Stimulated activated naive CD4-positive, alpha-beta T cell treated with Interleukin-2 at 50 U/mL for 16 hours (primary cell): Measurements from ENCODE around the gene LRRC42.
"Not testable (repeated sequence)": the region's sequence is repeated elsewhere in the genome, so short reads cannot be mapped to it uniquely, and the experiment has no call there.

Experiments
- DNase-seq: peaks from one replicate; lab custom pipeline; 2025; lab: John Stamatoyannopoulos, UW

Gene LRRC42

GRCh38 chr1:53967409-53968124 is 21.4 kb downstream of the LRRC42 start:
- no peak for DNase-seq

- DNase-seq: no peak
These were observed 22.0 kb downstream of the LRRC42 start for GRCh38 chr1:53968125-53968513.

DNA sequence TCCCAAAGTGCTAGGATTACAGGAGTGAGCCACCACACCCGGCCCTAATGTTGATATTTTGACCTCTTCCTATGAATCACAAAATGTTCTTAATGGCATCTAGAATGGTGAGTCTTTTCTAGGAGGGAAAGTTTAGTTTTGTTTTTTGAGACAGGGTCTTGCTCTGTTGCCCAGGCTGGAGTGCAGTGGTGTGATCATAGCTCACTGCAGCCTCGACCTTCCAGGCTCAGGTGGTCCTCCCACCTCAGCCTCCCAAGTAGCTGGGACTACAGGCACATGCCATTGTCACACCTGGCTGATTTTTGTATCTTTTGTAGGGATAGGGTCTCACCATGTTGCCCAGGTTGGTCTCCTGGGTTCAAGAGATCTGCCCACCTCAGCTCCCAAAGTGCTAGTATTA is 23.2 kb downstream of the LRRC42 start:
- DNase-seq: not testable (repeated sequence)

GRCh38 chr1:53971718-53972117 is 25.6 kb downstream of the LRRC42 start:
- DNase-seq: no peak

GRCh38 chr1:53975861-53976260 is 29.7 kb downstream of the LRRC42 start:
- DNase-seq: no peak

DNA sequence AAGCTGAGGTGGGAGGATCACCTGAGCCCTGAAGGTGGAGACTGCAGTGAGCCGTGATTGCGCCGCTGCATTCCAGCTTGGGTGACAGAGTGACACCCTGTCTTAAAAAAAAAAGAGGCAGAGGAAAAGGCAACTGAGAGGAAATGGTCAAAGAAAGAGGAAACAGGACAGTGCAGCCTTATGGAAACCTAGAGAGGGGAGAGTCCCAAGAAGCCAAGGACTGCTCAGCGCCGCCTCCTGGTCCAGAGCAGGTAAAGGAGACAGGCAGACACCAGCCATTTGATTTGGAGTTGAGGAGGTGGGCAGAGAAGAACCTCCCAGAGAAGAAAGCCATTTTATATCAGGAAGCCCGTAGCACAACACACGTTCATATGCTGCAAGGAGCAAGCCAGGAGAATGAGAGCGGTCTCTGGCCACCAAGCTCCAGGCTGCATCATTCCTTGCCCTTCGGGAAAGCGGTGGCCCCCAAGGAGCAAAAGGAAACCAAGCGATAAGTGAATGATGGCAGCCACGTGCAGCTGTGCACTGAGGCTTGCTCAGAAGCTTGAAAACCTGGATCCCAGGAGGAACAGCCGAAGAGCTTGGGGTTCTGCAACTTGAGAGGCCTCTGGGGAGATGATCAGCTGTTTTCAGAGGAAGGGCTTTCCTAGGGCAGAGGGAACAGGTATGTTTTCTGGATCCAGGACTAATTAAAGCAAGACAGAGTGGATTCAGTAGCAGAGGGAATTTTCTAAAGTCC is 33.7 kb downstream of the LRRC42 start:
- DNase-seq: no peak

DNA sequence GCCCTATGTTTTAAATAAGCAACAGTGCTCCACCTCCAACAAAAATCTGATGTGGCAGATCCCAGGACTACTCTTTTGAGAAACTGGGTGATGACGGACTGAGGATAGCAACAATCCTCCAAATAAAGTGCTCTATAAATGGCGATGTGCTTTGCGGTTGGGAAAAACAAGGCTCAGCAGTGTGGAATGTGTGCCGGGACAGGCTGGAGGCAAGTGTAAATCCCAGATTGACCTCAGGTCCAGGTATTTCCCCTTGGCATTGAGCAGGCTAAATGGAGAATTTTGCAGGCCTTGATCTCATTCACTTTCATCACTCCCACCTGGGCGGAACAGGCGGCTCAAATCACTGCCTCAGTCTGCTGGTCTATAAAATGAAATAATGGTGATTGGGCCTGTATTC is 35.1 kb downstream of the LRRC42 start:
- no peak for DNase-seq

GRCh38 chr1:53982034-53982762 is 36.0 kb downstream of the LRRC42 start:
- no peak for DNase-seq

DNA sequence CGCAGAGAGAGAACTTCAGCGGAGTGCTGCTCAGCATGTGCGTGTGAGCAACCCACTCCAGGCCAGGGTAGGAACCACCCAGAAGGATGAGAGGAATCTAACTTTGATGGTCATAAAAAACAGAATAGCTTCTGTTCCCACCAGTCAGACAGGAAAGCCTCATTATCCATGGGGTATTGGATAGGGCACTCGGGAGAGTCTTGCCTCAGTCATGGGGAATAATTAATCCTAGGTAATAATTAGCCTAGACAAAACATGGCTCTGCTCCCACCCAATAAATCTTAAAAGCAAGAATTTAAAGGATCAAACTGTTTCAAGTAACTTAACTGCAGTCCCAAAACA is 36.6 kb downstream of the LRRC42 start:
- no peak for DNase-seq

DNA sequence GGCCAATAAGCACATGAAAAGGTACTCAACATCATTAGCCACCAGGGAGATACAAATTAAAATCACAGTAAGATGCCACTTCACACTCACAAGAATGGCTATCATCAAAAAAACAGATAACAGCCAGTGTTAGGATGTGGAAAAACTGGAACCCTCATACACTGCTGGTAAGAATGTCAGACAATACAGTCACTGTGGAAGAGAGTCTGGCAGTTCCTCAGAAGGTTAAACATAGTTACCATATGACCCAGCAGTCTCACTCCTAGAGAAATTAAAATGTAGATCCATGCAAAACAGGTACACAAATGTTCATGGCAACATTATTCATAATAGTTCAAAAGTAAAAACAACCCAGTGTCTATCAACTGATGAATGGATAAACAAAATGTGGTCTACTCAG is 38.6 kb downstream of the LRRC42 start:
- no peak for DNase-seq

GRCh38 chr1:53986458-53986857 is 40.3 kb downstream of the LRRC42 start:
- DNase-seq: no peak

DNA sequence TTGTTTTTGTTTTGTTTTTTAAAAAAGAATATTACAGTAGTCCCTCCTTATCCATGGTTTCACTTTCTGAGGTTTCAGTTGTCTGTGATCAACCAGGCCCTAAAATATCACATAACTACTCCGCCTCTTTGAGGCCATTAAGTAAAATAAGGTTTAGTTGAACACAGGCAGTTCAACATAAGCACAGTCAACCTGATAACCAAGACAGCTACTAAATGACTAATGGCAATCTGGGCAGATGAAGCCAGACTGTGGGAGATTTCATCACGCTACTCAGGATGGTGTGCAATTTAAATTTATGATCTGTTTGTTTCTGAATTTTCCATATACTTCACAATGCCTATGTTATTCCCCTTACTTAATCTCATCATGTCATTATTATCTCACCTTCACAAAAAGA is 41.7 kb downstream of the LRRC42 start:
- DNase-seq: no peak

DNA sequence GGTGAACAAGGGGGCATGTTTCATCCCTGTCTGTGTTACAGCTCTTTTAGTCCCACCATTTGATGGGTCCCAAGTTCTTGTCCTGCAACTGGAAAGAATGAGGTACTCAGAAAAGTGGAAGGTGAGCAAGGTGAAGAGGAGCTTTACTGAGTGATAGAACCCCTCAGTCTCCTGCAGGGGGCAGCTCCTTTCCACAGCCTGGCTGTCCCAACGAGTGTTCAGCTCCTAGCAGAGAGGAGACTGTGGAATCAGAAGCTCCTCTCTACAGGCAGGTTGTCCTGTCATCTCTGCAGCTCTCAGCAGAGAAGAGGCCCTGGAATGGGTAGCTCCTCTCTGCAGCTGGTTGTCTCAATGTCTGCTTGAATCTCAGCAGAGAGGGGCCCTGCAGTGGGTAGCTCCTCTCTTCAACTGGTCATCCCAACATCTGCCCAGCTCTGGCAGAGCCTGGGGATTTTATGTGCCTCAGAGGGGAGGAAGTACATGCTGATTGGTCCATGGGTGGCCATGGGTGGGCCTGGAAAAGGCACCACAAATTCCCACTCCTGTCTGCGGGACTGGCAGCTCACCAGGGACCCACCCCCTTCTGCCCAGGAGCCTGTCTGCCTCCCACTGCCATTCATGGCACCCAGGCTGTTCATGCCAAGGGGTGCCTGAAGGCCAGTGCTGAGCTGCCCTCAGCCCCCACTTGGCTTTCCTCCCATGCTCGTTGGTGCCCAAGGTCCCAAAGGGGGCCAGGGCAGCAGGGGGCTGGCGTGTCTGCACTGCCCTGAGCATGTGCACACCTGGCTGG is 46.1 kb downstream of the LRRC42 start:
- DNase-seq: no peak

DNA sequence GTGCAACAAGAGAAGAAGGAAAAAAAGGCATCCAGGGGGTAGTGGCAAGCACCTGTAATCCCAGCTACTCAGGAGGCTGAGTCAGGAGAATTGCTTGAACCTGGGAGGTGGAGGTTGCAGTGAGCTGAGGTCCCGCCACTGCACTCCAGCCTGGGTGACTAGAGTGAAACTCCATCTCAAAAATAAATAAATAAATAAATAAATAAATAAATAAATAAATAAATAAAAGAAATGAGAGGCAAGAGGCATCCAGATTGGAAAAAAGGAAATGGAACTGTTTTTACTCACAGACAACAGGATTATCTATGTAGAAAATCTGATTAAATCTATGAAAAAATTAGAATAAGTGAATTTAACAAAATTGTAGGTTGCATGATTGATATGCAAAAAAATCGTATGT is 48.4 kb downstream of the LRRC42 start:
- DNase-seq: not testable (repeated sequence)

DNA sequence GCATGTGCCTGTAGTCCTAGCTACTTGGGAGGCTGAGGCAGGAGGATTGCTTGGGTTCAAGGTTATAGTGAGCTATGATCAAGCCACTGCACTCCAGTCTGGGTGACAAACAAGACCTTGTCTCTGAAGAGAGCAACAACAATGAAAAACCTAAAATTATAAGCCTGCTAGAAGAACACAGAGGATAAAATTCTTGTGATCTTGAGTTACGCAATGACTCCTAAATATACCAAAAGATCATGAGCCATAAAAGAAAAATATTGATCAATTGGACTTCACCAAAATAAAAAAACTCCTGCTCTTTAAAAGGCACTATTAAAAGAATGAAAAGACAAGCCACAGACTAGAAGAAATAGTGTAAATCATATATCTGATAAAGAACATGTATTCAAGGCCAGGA is 49.5 kb downstream of the LRRC42 start:
- no peak for DNase-seq

- no peak for DNase-seq
These were observed 52.1 kb downstream of the LRRC42 start for GRCh38 chr1:53998223-53998622.

GRCh38 chr1:53999920-54000319 is 53.8 kb downstream of the LRRC42 start:
- no peak for DNase-seq

DNA sequence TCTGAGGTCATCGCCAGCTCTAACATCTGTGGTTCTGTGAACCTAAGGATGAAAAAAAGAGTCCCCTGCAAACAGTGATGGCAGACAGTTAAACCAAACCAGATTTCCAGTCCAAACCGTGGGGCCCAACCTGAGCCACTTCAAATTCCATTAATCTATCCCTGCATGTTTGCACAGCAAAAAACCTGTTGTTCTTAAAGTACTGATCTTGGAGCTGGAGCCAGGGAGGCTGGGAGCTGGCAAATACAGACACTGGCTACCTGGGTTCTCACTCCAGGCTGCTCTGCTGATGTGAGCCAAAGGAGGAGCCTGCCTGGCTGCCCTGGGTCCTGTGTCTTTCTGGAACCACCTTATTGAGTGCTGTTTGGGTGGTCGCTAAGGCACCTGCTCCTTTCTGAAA is 55.4 kb downstream of the LRRC42 start:
- no peak for DNase-seq

DNA sequence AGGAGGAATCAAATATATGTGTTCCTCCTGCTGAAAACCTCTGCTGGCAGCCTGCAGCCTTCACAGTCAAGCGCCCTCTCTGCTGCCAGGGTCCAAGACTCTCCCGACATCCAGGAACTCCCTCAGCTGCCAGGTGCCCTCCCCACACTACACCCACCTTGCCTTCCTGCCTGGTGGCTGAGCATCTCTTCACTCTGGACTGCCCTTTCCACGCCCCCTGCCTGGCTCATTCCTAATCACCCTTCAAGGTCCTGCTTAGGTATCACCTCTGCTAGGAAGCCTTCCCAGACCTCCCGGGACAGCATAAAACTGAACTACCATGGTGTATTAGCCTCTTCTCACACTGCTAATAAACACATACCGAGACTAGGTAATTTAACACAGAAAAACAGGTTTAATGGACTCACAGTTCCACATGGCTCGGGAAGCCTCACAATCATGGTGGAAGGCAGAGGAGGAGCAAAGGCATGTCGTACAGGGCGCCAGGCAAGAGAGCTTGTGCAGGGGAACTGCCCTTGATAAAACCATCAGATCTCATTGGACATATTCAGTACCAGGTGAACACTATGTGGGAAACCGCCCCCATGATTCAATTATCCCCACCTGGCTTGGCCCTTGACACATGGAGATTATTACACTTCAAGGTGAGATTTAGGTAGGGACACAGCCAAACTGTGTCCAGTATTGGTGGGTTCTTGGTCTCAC is 56.5 kb downstream of the LRRC42 start:
- DNase-seq: no peak

DNA sequence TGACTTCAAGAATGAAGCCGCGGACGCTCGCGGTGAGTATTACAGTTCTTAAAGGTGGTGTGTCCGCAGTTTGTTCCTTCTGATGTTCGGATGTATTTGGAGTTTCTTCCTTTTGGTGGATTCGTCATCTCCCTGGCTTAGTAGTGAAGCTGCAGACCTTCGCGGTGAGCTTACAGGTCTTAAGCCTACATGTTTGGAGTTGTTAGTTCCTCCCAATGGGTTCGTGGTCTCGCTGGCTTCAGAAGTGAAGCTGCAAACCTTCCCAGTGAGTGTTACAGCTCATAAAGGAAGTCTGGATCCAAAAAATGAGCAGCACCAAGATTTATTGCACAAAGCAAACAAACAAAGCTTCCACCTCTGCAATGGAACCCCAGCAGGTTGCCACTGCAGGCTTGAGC is 57.1 kb downstream of the LRRC42 start:
- no peak for DNase-seq

DNA sequence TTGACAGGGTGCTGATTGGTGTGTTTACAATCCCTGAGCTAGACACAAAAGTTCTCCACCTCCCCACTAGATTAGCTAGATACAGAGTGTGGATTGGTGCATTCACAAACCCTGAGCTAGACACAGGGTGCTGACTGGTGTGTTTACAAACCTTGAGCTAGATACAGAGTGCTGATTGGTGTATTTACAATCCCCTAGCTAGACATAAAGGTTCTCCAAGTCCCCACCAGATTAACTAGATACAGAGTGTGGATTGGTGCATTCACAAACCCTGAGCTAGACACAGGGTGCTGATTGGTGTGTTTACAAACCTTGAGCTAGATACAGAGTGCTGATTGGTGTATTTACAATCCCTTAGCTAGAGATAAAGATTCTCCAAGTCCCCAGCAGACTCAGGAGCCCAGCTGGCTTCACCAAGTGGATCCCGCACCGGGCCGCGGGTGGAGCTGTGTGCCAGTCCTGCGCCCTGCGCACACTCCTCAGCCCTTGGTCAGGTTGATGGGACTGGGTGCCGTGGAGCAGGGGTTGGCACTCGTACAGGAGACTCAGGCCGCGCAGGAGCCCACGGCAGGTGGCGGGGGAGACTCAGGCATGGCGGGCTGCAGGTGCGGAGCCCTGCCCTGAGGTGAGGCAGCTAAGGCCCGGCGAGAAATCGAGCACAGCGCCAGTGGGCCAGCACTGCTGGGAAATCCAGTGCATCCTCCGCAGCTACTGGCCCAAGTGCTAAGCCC is 57.8 kb downstream of the LRRC42 start:
- DNase-seq: not testable (repeated sequence)
